HG02759 (cell line): Measurements from ENCODE around the gene ROPN1L.
"Not testable (repeated sequence)": the region's sequence is repeated elsewhere in the genome, so short reads cannot be mapped to it uniquely, and the experiment has no call there.

Experiments
- ATAC-seq: cut with Tn5 transposase; IDR thresholded peaks from one replicate; pipeline ENCODE4 v1.9.1; 2021; ENCODE audit warnings: mild to moderate bottlenecking, moderate library complexity; ENCODE audit not compliant: unreplicated experiment

ROPN1L gene

GRCh38 chr5:10441083-10441991 lies at the start of gene ROPN1L:
Gene ROPN1L (plus strand): TSS chr5:10441879. CDS start chr5:10442168, 289 bp downstream.
- ATAC-seq = peak; percentile 98

GRCh38 chr5:10392567-10393328 lies 48.9 kb upstream of the ROPN1L start:
- not testable (repeated sequence) for ATAC-seq

- no peak for ATAC-seq
These were observed 48.2 kb upstream of the ROPN1L start for GRCh38 chr5:10393491-10393890.

GRCh38 chr5:10396552-10396951 lies 45.1 kb upstream of the ROPN1L start:
- ATAC-seq = no peak

GRCh38 chr5:10399839-10400238 lies 41.8 kb upstream of the ROPN1L start:
- ATAC-seq = no peak

- ATAC-seq = no peak
These were observed 41.3 kb upstream of the ROPN1L start for GRCh38 chr5:10400411-10400810.

GRCh38 chr5:10400831-10401230 lies 40.8 kb upstream of the ROPN1L start:
- ATAC-seq = no peak

- ATAC-seq = peak; percentile 92
These were observed 40.2 kb upstream of the ROPN1L start for GRCh38 chr5:10401498-10401897.

- ATAC-seq = no peak
These were observed 37.9 kb upstream of the ROPN1L start for GRCh38 chr5:10403829-10404228.

GRCh38 chr5:10406651-10407050 lies 35.0 kb upstream of the ROPN1L start:
- ATAC-seq = no peak

- no peak for ATAC-seq
These were observed 32.2 kb upstream of the ROPN1L start for GRCh38 chr5:10409504-10409903.

- no peak for ATAC-seq
These were observed 31.0 kb upstream of the ROPN1L start for GRCh38 chr5:10410662-10411061.

- ATAC-seq = no peak
These were observed 30.3 kb upstream of the ROPN1L start for GRCh38 chr5:10411336-10411735.

GRCh38 chr5:10416868-10417267 lies 24.8 kb upstream of the ROPN1L start:
- ATAC-seq = no peak

GRCh38 chr5:10418654-10419345 lies 22.9 kb upstream of the ROPN1L start:
- no peak for ATAC-seq

- ATAC-seq = no peak
These were observed 21.2 kb upstream of the ROPN1L start for GRCh38 chr5:10420468-10420867.

GRCh38 chr5:10420932-10421331 lies 20.7 kb upstream of the ROPN1L start:
- ATAC-seq = no peak

GRCh38 chr5:10421896-10422691 lies 19.6 kb upstream of the ROPN1L start:
- ATAC-seq = no peak

- no peak for ATAC-seq
These were observed 18.7 kb upstream of the ROPN1L start for GRCh38 chr5:10423022-10423421.

- peak; percentile 52 for ATAC-seq
These were observed 17.5 kb upstream of the ROPN1L start for GRCh38 chr5:10424124-10424731.
